B cell (primary cell): ENCODE data around the gene IGF2BP1. TPM values are rescaled to one million over a fixed set of nuclear protein-coding genes. Genes with fewer than 3 reads are reported as not detected.

Source experiments
- ATAC-seq: fragments of 200-7000 bp; cut with Tn5 transposase; one replicate; pipeline ENCODE4 v1.10.0; 2021; ENCODE audit warnings: low read depth, mild to moderate bottlenecking, moderate number of reproducible peaks, moderate library complexity
- CTCF ChIA-PET: fragments of 350-600 bp; sonication (Branson Sonifier 250); formaldehyde crosslinking; loops from one replicate; lab custom pipeline; 2021; ENCODE audit warnings: antibody characterized with exemption, inconsistent platforms; lab: Charles Lee
- POLR2A ChIA-PET: fragments of 350-600 bp; sonication (Branson Sonifier 250); formaldehyde crosslinking; loops from one replicate; lab custom pipeline; 2021; ENCODE audit warnings: antibody characterized with exemption; lab: Charles Lee
- DNase-seq: peaks from one replicate; pipeline ENCODE4 v3.0.0; 2013
- H2AFZ ChIP-seq: 2 replicates; pipeline ENCODE4 v1.6.1; 2012; ENCODE audit warnings: mild to moderate bottlenecking, low read depth, low read length; ENCODE audit not compliant: insufficient read depth, poor library complexity, severe bottlenecking
- H3K27ac ChIP-seq, 2 donors: 1 replicate in 1 of 2; 2 replicates in 1 of 2; pipeline ENCODE4 v1.5.1; 2012 to 2013; ENCODE audit warnings: low read length in 2 of 2, mild to moderate bottlenecking in 2 of 2, moderate library complexity in 1 of 2
- H3K27me3 ChIP-seq, 4 experiments: fragments of 200-600 bp in 1 of 4; sonication (generic) in 1 of 4; replicated peaks in 1 of 4; 1 replicate in 2 of 4; 2 replicates in 2 of 4; pipeline versions ENCODE4 v1.6.1 to v1.7.0; 2013 to 2016; ENCODE audit warnings: low read length in 3 of 4, mild to moderate bottlenecking in 2 of 4, mixed read lengths in 1 of 4, moderate library complexity in 1 of 4; ENCODE audit not compliant: insufficient read depth in 4 of 4, control insufficient read depth in 3 of 4; ENCODE audit errors: control extremely low read depth in 1 of 4
- H3K36me3 ChIP-seq, 2 experiments: replicated peaks in 1 of 2; 1 replicate in 1 of 2; 2 replicates in 1 of 2; pipeline versions ENCODE4 v1.6.1 to v1.7.1; 2013; ENCODE audit warnings: low read length in 1 of 2; ENCODE audit not compliant: insufficient read depth in 2 of 2, control insufficient read depth in 1 of 2; ENCODE audit errors: control extremely low read depth in 1 of 2, extremely low read depth in 1 of 2
- H3K4me1 ChIP-seq, 2 donors: fragments of 200-600 bp in 1 of 2; sonication (generic) in 1 of 2; 1 replicate in 1 of 2; 2 replicates in 1 of 2; pipeline versions ENCODE4 v1.5.1 to v1.6.1; 2013 to 2017; ENCODE audit warnings: low read length in 2 of 2; ENCODE audit not compliant: control insufficient read depth in 2 of 2, insufficient read depth in 2 of 2
- H3K4me2 ChIP-seq: replicated peaks from 2 replicates; pipeline ENCODE3; 2012; ENCODE audit warnings: mild to moderate bottlenecking, low read depth, low read length; ENCODE audit not compliant: poor library complexity, severe bottlenecking
- H3K4me3 ChIP-seq, 5 experiments: fragments of 200-600 bp in 1 of 5; sonication (generic) in 1 of 5; 1 replicate in 3 of 5; 2 replicates in 2 of 5; pipeline versions ENCODE4 v1.5.1 to v1.7.0; 2011 to 2016; ENCODE audit warnings: low read length in 4 of 5, mild to moderate bottlenecking in 4 of 5, low read depth in 2 of 5, control low read depth in 1 of 5, moderate library complexity in 1 of 5; ENCODE audit not compliant: insufficient read depth in 1 of 5; ENCODE audit errors: control extremely low read depth in 1 of 5, extremely low read depth in 1 of 5
- H3K79me2 ChIP-seq: fragments of 200-600 bp; sonication (generic); one replicate; pipeline ENCODE4 v1.6.0; 2016; ENCODE audit warnings: low read length; ENCODE audit not compliant: control insufficient read depth, insufficient read depth
- H3K9ac ChIP-seq: fragments of 200-600 bp; sonication (generic); 2 replicates; pipeline ENCODE4 v1.6.1; 2017; ENCODE audit warnings: mild to moderate bottlenecking, low read length, moderate library complexity
- H3K9me3 ChIP-seq, 3 donors: one replicate each; pipeline versions ENCODE4 v1.6.1 to v1.7.1; 2013; ENCODE audit warnings: low read length in 2 of 3; ENCODE audit not compliant: control insufficient read depth in 2 of 3, insufficient read depth in 1 of 3; ENCODE audit errors: control extremely low read depth in 1 of 3
- H4K20me1 ChIP-seq: 2 replicates; pipeline ENCODE4 v1.6.0; 2012; ENCODE audit warnings: mild to moderate bottlenecking, low read length; ENCODE audit not compliant: insufficient read depth, control insufficient read depth, poor library complexity, severe bottlenecking
- H3K27ac Mint-ChIP-seq: one replicate; pipeline ENCODE4 v1.8.0; 2021; ENCODE audit warnings: mixed read lengths
- H3K27me3 Mint-ChIP-seq: one replicate; pipeline ENCODE4 v1.8.0; 2021; ENCODE audit warnings: mixed read lengths
- H3K4me1 Mint-ChIP-seq: one replicate; pipeline ENCODE4 v1.8.0; 2021; ENCODE audit warnings: mixed read lengths
- H3K4me3 Mint-ChIP-seq: one replicate; pipeline ENCODE4 v1.8.0; 2021; ENCODE audit warnings: mixed read lengths
- H3K9me3 Mint-ChIP-seq: one replicate; pipeline ENCODE4 v1.8.0; 2022; ENCODE audit warnings: mixed read lengths; ENCODE audit not compliant: insufficient read depth
- EZH2 ChIP-seq: IDR thresholded peaks from 2 replicates; pipeline ENCODE4 v1.6.1; 2012; ENCODE audit warnings: borderline replicate concordance, low read depth, mild to moderate bottlenecking, moderate library complexity, low read length; ENCODE audit not compliant: insufficient read depth, poor library complexity, severe bottlenecking
- WGBS: methylation state at CpG from one replicate; pipeline ENCODE4 v1.1.5; 2013; ENCODE audit warnings: missing lambda C conversion rate; ENCODE audit not compliant: insufficient coverage; 5-methylcytosine and 5-hydroxymethylcytosine counted together
- intact Hi-C: fragments of 100-400 bp; cut with micrococcal nuclease; formaldehyde crosslinking; loops from one replicate; pipeline ENCODE4 v1.10.0; 2022
- polyA plus RNA-seq: library from polyadenylated mRNA; depleted of rRNA; stranded (reverse); fragments of >200 nt; gene quantifications from 2 replicates; pipeline ENCODE4 v1.2.3, GENCODE V29; 2012
- total RNA-seq, 2 donors: library from RNA; stranded (reverse); fragments of 120-200 nt in 1 of 2; gene quantifications; 1 replicate in 1 of 2; 2 replicates in 1 of 2; pipeline versions ENCODE4 v1.2.3 to v1.2.4, GENCODE V29; 2013 to 2022
- TF ChIP-seq, protein P1 (sequence below): fragments of 200-600 bp; IDR thresholded peaks from one replicate; pipeline ENCODE4 v1.8.0; 2022; ENCODE audit warnings: antibody characterized with exemption, mild to moderate bottlenecking

Gene IGF2BP1
- total and polyA plus RNA-seq, 2 donors (not counting 1 experiment from before 2014, with no cell fraction given) = not detected

- Mint-ChIP-seq H3K9me3 (no peaks in the 10 kb centered on the region), H3K4me1 (peaks cover 2% of the 10 kb centered on the region), H3K4me3 (no peak overlapping the region), H3K27me3 (peaks cover 6% of the 10 kb centered on the region), H3K27ac (no peak overlapping the region)
- H3K9me3 ChIP-seq = peaks cover 0 to 9% (median 0%) of the 10 kb centered on the region in 3 donors
- no peaks in the 10 kb centered on the region for H3K79me2 ChIP-seq
- no peak overlapping the region for H3K27ac ChIP-seq
- H3K4me1 ChIP-seq = peaks cover 4% of the 10 kb centered on the region in 2 donors
- no peaks in the 10 kb centered on the region for H4K20me1 ChIP-seq
- WGBS = 92% methylated on average over 36 of the region's 42 CpGs
- no peaks in the 10 kb centered on the region for H3K36me3 ChIP-seq
- ATAC-seq (no peak), DNase-seq (peak; percentile 37)
- H3K9ac ChIP-seq = no peak overlapping the region
- no peak overlapping the region for H3K4me3 ChIP-seq
- peaks cover 0 to 18% (median 4%) of the 10 kb centered on the region in 4 experiments for H3K27me3 ChIP-seq
- intact Hi-C loops = no loop called here
- H2AFZ ChIP-seq = no peak overlapping the region
- H3K4me2 ChIP-seq = no peak overlapping the region
- CTCF ChIA-PET = interaction anchor here (0.9 to 4.0 kb wide), 7 partner anchors 9 to 357 kb away, joined by 3 to 25 read pairs (median 6); no protein-coding TSS in a partner anchor
- TF ChIP-seq EZH2 = no peak
- TF ChIP-seq, protein P1, sequence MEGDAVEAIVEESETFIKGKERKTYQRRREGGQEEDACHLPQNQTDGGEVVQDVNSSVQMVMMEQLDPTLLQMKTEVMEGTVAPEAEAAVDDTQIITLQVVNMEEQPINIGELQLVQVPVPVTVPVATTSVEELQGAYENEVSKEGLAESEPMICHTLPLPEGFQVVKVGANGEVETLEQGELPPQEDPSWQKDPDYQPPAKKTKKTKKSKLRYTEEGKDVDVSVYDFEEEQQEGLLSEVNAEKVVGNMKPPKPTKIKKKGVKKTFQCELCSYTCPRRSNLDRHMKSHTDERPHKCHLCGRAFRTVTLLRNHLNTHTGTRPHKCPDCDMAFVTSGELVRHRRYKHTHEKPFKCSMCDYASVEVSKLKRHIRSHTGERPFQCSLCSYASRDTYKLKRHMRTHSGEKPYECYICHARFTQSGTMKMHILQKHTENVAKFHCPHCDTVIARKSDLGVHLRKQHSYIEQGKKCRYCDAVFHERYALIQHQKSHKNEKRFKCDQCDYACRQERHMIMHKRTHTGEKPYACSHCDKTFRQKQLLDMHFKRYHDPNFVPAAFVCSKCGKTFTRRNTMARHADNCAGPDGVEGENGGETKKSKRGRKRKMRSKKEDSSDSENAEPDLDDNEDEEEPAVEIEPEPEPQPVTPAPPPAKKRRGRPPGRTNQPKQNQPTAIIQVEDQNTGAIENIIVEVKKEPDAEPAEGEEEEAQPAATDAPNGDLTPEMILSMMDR = peak; percentile 70
- POLR2A ChIA-PET = no interaction called here
Observed at GRCh38 chr17:49035470-49036269, 38.5 kb downstream of the IGF2BP1 start.

GRCh38 chr17:49036270-49036626 lies 39.1 kb downstream of the IGF2BP1 start:
- Histone ChIP-seq H3K4me2 (no peak overlapping the region), H3K27ac (no peak overlapping the region), H3K36me3 (no peaks in the 10 kb centered on the region), H3K4me3 (no peak overlapping the region), H3K79me2 (no peaks in the 10 kb centered on the region), H3K4me1 (peaks cover 4% of the 10 kb centered on the region in 2 donors), H4K20me1 (no peaks in the 10 kb centered on the region), H3K9me3 (peaks cover 0 to 9% (median 0%) of the 10 kb centered on the region in 3 donors), H2AFZ (no peak overlapping the region), H3K27me3 (peaks cover 0 to 18% (median 4%) of the 10 kb centered on the region in 4 experiments), H3K9ac (no peak overlapping the region)
- ChIA-PET POLR2A (no interaction called here), CTCF (interaction anchor here (1.4 to 2.5 kb wide), 5 partner anchors 9 to 357 kb away, joined by 3 to 10 read pairs (median 6); no protein-coding TSS in a partner anchor)
- Mint-ChIP-seq H3K4me3 (no peak overlapping the region), H3K27me3 (peaks cover 6% of the 10 kb centered on the region), H3K27ac (no peak overlapping the region), H3K9me3 (no peaks in the 10 kb centered on the region), H3K4me1 (peaks cover 2% of the 10 kb centered on the region)
- WGBS = 95% methylated on average over 5 of the region's 13 CpGs
- DNase-seq (no peak), ATAC-seq (no peak)
- intact Hi-C loops = no loop called here
- no peak for TF ChIP-seq EZH2
- TF ChIP-seq, protein P1 = peak; percentile 23
